ENCODE data around the gene CAND1. TPM values are rescaled to one million over a fixed set of nuclear protein-coding genes. Genes with fewer than 3 reads are reported as not detected.

Gene CAND1
- total RNA-seq, 6 experiments from 2014 or later = 151 to 181 (median 165) TPM

- H3K4me1 Mint-ChIP-seq (ENCODE audit: low read depth) = peaks cover 57% of the 10 kb centered on the region
- H3K27ac Mint-ChIP-seq = peak overlapping the region; percentile 34; the same call in 1 of the 2 replicates
- no peaks in the 10 kb centered on the region for H3K27me3 Mint-ChIP-seq (ENCODE audit: insufficient read depth)
- no peak overlapping the region for H3K4me3 Mint-ChIP-seq
- TF ChIP-seq CTCF (IDR thresholded peaks at IDR 0.05) = no peak
- DNase-seq = no peak
- no peaks in the 10 kb centered on the region for H3K9me3 Mint-ChIP-seq
- H3K36me3 Mint-ChIP-seq (ENCODE audit: low read depth) = peaks cover 10% of the 10 kb centered on the region
Observed at GRCh38 chr12:67357376-67358125, 88.4 kb downstream of the CAND1 start.

- no peaks in the 10 kb centered on the region for H3K9me3 Mint-ChIP-seq
- peak overlapping the region; percentile 68 for H3K27ac Mint-ChIP-seq
- peaks cover 51% of the 10 kb centered on the region for H3K4me1 Mint-ChIP-seq (ENCODE audit: low read depth)
- TF ChIP-seq CTCF (IDR thresholded peaks at IDR 0.05) = no peak
- peak overlapping the region; percentile 60 for H3K4me3 Mint-ChIP-seq
- H3K36me3 Mint-ChIP-seq (ENCODE audit: low read depth) = no peaks in the 10 kb centered on the region; the same call in 1 of the 2 replicates
- DNase-seq = peak; percentile 85
- no peaks in the 10 kb centered on the region for H3K27me3 Mint-ChIP-seq (ENCODE audit: insufficient read depth)
Observed at GRCh38 chr12:67358781-67359338, 89.7 kb downstream of the CAND1 start.

GRCh38 chr12:67362526-67362925, 93.4 kb downstream of the CAND1 start:
- no peak for TF ChIP-seq CTCF (IDR thresholded peaks at IDR 0.05)
- Mint-ChIP-seq H3K4me3 (no peak overlapping the region), H3K36me3 (ENCODE audit: low read depth) (no peaks in the 10 kb centered on the region; the same call in 1 of the 2 replicates), H3K27me3 (ENCODE audit: insufficient read depth) (no peaks in the 10 kb centered on the region; the same call in 1 of the 2 replicates), H3K27ac (no peak overlapping the region), H3K9me3 (no peaks in the 10 kb centered on the region), H3K4me1 (ENCODE audit: low read depth) (peaks cover 41% of the 10 kb centered on the region)
- no peak for DNase-seq

GRCh38 chr12:67364228-67364627, 95.1 kb downstream of the CAND1 start:
- H3K27ac Mint-ChIP-seq = no peak overlapping the region
- H3K9me3 Mint-ChIP-seq = no peaks in the 10 kb centered on the region
- H3K4me1 Mint-ChIP-seq (ENCODE audit: low read depth) = peaks cover 29% of the 10 kb centered on the region
- H3K36me3 Mint-ChIP-seq (ENCODE audit: low read depth) = no peaks in the 10 kb centered on the region; the same call in 1 of the 2 replicates
- H3K27me3 Mint-ChIP-seq (ENCODE audit: insufficient read depth) = no peaks in the 10 kb centered on the region; the same call in 1 of the 2 replicates
- H3K4me3 Mint-ChIP-seq = no peak overlapping the region
- no peak for DNase-seq
- TF ChIP-seq CTCF (IDR thresholded peaks at IDR 0.05) = no peak

- DNase-seq = no peak
- TF ChIP-seq CTCF (IDR thresholded peaks at IDR 0.05) = no peak
- H3K27ac Mint-ChIP-seq = no peak overlapping the region
Observed at GRCh38 chr12:67365131-67365530, 96.0 kb downstream of the CAND1 start.

More at GRCh38 chr12:67365131-67365530, 96.0 kb downstream of the CAND1 start:
- H3K9me3 Mint-ChIP-seq = no peaks in the 10 kb centered on the region
- H3K36me3 Mint-ChIP-seq (ENCODE audit: low read depth) = no peaks in the 10 kb centered on the region; the same call in 1 of the 2 replicates
- H3K4me3 Mint-ChIP-seq = no peak overlapping the region
- peaks cover 26% of the 10 kb centered on the region for H3K4me1 Mint-ChIP-seq (ENCODE audit: low read depth)
- no peaks in the 10 kb centered on the region; the same call in 1 of the 2 replicates for H3K27me3 Mint-ChIP-seq (ENCODE audit: insufficient read depth)
